ENCODE results near the gene C19orf38.
"Not testable (repeated sequence)": the region's sequence is repeated elsewhere in the genome, so short reads cannot be mapped to it uniquely, and the experiment has no call there.

C19orf38 gene

DNA sequence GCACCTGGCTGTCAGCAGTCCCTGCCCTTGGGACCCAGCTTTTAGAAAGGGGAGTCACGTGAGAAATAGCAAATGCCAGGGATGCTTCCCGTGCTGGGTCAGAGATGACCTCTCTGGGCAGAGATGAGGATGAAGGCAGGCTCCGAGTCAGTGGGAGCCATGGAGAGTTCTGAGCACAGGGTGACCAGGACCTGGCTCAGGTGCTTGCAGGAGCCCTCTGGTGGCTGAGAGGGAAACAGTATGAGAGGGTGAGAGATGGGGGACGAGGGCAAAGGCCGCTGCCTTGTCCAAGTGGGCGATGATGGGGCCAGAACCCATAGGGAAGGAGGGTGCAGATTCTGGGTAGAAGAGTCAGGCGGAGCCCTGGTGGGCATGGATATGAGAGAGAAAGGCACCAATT, 28.0 kb upstream of the C19orf38 start:
- no peak for DNase-seq

DNA sequence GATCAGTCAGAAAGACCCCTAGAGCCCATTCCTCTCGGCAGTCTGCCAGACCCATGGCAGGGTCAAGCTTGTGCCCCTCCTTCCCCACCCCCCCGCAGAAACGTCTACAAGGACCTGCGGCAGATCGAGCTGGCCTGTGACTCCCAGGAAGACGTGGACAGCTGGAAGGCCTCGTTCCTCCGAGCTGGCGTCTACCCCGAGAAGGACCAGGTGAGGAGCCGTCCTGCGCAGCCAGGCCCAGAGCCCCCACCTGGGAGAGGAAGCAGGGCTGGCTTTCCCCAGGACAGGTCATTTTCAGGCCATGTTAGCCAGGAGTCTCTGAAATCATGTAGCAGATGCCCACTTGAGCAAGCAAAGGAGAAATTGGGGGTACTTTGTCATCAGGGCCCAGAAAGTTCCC, 24.5 kb upstream of the C19orf38 start:
- DNase-seq: no peak

DNA sequence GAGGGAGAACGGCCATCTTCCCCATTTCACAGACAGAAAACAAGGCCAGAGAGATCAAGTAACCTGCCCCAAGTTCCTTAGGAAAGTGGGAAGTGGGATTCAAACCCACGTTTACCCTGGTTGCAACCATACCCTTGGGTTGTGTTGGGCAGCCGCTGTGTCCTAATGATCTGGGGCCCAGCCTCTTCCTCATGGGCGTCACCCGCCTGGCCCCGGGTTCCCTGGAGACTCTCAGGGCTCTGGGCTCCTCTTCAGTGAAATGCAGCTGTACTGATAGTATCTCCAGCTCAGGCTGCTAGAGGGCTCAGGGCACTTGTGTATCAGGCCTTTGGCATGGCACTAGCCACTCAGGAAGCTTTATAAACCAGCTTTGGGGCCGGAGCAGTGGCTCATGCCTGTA, 22.0 kb upstream of the C19orf38 start:
- no peak for DNase-seq

DNA sequence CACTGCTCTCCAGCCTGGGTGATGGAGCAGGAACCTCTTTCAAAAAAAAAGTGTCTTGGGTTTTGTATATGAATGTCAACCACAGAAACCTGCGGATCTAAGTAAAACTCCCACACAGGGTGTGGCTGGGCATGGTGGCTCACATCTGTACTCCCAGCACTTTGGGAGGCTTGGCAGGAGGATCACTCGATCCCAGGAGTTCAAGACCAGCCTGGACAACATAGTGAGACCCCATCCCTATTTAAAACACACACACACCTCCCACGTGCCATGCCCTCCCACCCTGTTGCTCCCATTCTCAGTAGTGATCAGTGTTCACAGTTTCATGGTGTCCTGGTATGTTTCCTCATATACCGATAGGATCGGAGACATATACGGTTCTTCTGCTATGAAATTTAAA, 21.4 kb upstream of the C19orf38 start:
- no peak for DNase-seq

DNA sequence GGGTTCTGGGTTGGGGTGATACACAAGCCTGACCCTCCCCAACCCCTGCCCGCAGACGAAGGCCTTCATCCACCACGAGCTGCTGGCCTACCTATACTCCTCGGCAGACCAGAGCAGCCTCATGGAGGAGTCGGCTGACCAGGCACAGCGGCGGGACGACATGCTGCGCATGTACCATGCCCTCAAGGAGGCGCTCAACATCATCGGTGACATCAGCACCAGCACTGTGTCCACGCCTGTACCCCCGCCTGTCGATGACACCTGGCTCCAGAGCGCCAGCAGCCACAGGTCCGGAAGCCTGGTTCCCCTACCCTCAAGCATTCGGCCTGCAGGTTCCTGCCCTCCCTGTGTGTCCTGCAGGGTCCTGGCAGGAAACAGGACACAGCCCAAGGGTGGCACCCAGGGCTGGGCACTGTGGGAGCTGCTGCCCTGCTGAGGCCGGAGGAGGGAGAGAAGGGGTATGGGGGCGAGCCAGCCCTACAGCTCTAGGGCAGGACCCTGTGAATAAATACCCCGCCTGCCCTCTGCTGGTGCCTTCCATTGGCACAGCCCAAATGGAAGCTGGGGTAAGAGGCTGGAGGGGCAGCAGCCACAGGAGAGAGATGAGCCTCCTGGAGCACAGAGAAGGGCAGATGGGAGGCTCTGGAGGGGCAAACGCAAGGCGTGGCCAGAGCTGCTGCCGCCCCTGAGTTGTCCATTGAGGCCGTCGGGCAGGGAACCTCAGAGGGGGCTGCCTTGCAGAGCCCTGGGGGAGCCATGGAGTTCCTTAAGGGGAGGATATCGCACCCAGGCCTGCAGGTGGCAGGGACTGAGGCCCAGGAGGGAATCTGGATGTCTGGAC, 19.0 kb upstream of the C19orf38 start:
- DNase-seq: no peak

DNA sequence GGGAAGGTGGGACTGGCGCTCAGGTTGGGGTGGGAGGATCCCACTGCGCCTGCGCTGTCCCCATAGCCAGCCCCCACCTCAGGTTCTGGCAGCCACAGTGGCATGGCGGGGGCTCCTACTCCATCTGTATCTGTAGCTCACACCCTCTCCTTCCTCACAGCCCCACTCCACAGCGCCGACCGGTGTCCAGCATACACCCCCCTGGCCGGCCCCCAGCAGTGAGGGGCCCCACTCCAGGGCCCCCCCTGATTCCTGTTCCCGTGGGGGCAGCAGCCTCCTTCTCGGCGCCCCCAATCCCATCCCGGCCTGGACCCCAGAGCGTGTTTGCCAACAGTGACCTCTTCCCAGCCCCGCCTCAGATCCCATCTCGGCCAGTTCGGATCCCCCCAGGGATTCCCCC, 18.2 kb upstream of the C19orf38 start:
- no peak for DNase-seq

DNA sequence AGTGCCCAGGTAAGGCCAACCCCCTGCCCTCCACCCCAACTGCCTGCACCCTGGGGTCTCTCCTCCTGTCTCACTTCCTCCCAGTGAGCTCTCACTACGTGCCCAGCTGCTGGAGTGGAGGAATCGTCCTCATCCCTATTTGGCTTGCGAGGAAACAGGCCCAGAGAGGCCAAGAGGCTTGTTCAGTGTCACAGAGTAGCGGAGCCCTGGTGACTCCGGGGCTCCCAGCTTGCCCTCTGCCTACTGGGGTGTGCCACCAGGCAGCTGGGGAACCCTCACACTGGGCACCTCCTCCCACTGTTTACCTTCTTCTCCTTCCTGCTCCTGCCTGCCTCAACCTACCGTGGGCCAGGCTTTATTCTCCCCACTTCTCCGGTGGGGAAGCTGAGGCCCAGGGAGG, 17.8 kb upstream of the C19orf38 start:
- no peak for DNase-seq

DNA sequence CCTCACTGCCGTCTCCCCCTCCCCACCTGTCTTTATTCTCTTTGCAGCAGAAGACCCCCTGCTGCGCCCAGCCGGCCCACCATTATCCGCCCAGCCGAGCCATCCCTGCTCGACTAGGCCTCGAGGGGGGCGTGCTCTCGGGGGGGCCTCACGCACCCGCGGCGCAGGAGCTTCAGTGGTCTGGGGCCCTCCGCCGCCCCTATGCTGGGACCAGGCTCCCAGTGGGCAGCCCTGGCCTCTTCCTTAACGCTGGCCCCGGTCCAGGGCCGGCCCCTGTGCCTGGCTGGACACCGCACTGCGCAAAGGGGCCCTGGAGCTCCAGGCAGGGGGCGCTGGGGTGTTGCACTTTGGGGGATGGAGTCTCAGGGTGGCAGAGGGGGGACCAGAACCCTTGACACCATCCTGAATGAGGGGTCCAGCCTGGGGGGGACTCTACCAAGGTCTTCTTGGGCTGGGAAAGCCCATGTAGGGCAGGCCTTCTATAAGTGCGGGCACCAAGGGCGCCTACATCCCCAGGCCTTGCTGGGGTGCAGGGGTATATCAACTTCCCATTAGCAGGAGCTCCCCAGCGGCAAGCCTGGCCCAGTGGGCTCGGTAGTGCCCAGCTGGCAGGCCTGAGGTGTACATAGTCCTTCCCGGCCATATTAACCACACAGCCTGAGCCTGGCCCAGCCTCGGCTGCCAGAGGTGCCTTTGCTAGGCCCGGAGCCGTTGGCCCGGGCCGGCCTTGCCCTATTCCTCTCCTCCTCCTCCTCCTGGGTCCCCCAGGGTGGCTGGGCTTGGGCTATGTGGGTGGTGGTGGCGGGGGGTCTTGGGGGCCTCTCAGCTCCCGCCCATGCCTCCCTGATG, 17.1 kb upstream of the C19orf38 start:
- DNase-seq: no peak

DNA sequence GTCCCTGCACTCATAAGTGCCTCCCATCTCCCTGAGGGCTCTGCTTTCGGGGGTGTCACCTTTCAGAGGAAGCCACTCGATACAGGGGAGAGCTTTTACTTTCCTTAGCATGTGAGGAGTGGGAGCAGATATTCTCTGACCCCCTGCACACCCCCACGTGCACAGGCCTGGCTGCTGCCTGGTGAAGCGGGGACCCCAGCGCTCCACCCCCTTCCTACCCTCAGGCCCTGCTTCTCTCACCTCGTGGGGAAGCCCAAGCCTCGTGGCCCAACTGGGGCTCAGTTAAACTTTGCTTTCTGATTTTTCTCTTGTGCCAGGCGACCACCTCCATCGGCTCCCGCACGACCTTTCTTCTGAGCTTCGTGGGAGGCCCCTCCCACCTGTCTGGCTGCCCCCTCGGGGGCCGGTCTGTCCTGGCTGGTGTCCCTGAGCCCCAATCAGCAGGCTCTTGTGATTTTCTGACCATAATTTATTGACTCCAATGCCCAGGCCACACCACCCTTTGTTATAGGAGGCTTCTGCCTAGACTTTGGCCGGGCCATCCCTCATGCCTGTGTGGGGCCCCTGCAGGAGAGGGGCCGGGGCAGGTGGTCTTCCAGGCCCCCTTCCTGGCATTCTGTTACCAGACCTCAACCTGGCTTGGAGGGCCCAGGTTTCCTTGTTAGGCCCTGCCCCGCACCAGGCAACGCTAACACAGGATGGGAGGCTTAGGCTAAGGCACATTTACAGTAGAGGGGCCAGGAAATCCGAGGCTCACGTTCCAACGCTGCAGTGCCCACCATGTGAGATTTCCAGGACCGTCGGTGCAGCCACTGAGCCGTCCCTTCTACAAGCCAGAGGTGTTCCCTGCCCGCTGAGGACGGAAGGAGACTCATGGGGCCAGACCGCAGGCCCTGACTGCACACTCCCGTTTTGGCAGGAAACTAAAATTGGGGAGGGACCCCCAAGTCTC, 16.0 kb upstream of the C19orf38 start:
- DNase-seq: no peak

DNA sequence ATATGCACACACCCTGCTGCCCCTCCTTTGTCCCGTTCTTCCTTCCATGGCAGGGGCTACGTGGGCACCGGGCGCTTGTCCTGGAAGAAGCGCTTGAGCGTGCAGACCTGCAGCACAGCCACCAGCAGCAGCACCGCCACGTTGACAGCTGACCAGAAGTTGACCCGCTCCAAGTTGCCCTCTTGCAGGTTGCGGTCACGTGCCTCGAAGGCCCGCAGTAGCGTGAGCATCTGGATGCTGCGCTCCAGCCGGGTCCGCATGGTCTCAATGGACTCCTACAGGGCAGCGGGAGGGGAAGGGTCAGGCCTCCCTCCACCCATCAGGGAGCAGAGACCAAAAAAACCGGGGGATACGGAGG, 15.3 kb upstream of the C19orf38 start:
- no peak for DNase-seq

DNA sequence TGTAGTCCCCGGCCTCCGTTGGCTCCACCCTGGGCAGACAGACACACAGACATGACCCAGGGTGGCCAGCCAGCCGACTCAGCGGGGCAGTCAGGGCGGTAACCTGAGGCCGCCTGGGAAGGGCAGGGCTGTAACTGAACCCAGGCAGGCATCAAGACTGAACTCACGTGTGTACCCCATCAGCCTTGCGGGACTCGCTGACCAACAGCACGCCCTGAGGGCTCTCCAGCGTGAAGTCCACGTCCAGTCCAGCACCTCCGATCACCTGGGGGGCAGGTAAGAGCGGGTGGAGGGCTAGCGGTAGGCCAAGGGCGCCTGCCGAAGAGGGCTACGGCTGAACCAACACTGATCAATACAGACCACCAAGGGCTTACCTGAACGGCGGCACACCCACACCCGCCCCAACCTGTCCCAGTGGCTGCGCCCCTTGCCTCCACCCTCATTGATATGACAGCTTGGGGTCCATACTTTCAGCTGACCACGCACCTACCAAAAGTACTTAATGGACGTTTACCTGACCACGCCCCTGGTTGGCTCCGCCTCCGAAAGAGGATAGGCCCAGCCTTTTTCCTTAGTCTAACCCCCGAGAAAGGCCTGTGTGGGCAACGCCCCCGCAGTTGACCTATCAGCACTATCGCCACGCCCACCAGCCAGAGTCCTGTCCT, 13.0 kb upstream of the C19orf38 start:
- DNase-seq: peak in 7 of 51 donors; percentile 28 to 54 (median 40)

DNA sequence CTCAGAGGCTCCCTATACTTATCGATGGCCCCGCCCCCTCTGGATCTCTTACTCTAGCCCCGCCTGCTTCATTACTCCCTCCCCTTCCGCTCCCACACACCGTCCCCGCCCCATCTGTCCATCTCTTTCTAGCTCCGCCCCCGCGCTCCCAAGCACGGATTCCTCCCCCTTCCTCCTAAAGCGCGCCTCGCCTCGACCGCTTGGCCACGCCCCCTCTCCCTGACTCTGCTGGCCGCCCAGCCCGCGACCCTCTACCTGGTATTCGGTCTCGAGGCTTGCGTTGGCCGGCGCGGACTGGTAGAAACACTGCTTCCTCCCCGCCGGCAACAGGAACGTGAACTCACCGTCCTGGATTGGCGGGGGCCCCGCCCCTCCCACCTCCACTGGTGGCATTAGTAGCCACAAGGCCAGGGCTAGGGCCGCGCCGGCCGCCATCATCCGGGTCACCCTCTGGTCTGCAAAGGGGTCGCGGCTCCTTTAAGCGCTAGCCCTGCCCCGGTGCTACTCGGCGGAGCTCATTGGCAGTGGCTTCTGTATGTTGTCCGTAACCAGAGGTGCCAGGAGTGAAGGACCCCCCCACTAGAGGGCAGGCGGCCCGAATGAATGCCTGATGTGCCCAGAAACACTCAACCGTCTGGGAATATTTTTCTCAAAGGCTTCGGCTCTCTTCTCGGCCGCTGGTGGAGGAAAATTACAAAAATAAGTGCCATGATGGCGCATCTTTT, 12.3 kb upstream of the C19orf38 start, which contains the start of gene TMED1:
Gene TMED1 (minus strand): TSS at position 459 of the 725 bp plus-strand sequence. CDS start 21 bp downstream, at position 438.
- DNase-seq: peak; percentile 72 to 99 (median 96)

DNA sequence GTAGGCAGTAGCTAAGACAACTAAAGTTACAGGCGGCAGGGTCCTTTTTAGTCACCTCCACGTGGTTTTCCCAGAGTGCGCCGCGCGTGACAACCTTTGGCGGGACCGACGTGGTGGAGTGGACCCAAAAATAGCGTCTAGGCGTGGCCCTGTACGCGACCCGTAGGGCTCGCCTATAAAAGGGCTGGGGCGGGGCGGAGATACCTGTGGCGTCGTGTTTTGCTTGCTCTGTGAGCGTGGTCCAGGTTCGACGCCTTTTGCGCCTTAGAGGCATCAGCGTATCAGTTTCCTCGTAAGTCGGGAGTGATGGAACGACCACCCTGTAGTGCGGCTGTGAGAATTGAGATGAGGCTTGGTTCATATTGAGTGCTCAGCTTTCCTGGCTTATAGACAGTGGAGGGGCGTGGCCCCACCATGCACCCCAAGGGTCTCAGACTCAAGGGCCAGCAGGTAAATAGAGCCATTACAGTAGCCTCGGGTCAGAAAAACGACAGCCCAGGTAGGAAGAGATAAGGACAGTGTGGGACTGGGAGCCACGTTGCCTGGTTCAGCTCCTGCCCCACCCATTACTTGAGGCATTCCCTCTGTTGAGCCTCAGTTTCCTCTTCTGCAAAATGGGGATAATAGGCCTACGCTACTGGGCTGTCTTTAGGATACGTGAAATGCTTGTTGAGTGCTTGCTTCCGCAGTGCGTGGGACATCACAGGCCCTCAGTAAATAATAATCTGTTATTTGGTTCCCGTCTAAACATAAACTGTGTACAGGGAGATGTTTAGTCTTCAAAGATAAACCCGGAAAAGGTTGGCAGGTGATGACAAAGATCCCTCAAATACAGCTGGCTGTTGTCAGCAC, 11.5 kb upstream of the C19orf38 start:
- DNase-seq: peak in 34 of 51 donors; percentile 55 to 96 (median 84)

DNA sequence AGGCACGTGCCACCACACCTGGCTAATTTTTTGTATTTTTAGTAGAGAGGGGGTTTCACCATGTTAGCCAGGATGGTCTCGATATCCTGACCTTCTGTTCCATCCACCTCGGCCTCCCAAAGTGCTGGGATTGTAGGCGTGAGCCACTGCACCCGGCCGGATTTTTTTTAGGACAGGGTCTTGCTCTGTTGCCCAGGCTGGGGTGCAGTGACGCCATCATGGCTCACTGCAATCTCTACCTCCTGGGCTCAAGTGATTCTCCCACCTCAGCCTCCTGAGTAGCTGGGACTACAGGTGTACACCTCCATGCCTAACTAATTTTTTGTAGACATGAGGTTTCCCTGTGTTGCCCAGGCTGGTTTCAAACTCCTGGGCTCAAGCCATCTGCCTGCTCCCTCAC, 10.6 kb upstream of the C19orf38 start:
- DNase-seq: not testable (repeated sequence)

DNA sequence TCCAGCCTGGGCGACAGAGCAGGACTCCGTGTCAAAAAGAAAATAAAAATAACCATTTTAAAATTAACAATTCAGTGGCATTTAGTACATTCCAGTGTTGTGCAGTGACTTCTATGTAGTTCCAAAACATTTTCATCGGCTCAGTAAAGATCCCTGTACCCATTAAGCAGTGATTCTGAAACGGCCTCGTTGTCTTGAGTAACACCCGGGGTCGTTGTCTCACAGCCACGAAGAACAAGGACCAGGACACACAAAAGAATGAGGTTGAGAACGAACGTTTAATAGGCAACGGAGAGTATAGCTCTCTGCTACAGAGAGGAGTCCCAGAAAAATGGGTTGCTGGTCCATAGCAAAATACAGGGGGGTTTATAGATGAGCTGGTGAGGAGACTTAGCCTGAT, 9.8 kb upstream of the C19orf38 start:
- DNase-seq: no peak

DNA sequence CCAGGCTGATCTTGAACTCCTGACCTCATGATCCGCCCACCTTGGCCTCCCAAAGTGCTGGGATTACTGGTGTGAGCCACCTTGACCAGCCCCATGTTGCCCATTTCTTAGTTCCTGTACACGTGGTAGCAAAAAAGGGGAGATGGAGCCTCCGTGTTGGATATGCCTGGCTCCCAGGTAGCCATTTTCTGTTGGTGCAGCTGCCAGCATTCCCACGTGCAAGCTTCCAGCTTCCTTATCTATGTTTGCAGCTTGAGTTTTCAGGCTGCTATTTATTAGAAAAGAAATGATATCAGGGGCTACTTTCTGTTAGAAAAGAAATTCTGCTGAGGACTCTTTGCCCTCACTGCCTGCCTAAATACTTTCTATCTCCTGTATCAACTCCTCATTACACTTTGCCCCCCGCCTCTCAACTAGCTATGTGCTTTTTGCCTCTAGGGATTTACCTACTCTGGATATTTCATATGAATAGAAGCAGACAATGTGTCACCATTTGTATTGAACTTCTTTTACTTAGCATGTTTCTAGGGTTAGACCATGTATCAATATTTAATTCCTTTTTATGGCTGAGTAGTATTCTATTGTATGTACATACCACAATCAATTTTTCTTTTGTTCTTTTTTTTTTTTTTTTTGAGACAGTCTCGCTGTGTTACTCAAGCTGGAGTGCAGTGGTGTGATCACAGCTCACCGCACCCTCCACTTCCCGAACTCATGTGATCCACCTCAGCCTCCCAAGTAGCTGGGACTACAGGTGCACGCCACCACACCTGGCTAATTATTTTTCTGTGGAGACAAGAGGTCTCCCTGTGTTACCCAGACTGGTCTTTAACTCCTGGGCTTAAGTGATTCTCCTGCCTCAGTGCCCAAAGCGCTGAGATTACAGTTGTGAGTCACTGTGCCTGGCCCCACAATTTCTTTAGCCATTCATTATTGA, 8.8 kb upstream of the C19orf38 start:
- DNase-seq: no peak

DNA sequence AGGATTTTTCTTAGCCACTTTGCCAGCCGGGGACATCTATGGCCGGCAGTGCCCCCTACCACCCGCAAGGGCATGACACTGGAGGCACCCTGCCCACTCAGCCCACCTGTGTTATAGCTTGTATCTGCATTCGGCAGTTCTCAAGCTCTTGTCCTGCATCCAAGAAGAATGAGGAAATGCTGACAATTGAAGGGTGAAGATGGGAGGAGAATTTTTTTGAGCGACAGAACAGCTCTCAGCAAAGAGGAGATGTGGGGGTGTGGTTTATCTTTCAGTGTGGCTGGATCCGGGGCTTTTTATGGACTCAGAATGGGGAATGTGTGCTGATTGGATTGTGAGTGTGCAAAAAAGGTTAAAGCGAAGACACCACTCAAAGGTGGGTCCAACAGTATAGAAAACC, 5.4 kb upstream of the C19orf38 start:
- no peak for DNase-seq

Data from hypothalamus (tissue), 51 donors.